Mammary epithelial cell (primary cell): ENCODE data around the gene KCND3.

ENCODE experiments used
- EZH2 ChIP-seq: IDR thresholded peaks from 2 replicates; pipeline ENCODE4 v1.6.1; 2012; ENCODE audit warnings: low read length, inconsistent platforms, borderline replicate concordance
- TF ChIP-seq, protein P1 (sequence below), 2 donors: IDR thresholded peaks in 1 of 2; conservative IDR thresholded peaks in 1 of 2; 2 replicates each; pipeline ENCODE4 v1.5.1; 2011 to 2012; ENCODE audit warnings: inconsistent platforms in 2 of 2, low read length in 2 of 2, mild to moderate bottlenecking in 2 of 2, control low read depth in 1 of 2, low read depth in 1 of 2; ENCODE audit not compliant: insufficient read depth in 1 of 2; ENCODE audit errors: extremely low read depth in 1 of 2

DNA sequence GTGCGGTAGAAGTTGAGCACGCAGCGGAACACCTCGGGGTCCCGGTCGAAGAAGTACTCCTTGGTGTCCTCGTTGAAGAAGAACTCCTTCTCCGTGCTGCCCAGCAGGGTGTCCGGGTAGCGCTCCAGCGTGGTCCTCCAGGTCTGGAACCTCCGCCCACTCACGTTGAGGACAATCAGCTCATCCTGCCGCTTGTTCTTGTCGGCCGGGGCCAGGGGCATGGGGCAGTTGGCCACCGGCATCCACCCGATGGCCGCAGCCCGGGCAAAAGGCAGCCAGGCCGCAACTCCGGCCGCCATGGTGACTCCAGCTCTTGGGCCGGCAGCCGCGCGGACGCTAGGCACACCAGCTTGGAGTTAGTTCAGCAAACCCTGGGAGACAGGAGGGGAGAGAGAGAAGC, 7.0 kb downstream of the KCND3 start:
- TF ChIP-seq, protein P1, sequence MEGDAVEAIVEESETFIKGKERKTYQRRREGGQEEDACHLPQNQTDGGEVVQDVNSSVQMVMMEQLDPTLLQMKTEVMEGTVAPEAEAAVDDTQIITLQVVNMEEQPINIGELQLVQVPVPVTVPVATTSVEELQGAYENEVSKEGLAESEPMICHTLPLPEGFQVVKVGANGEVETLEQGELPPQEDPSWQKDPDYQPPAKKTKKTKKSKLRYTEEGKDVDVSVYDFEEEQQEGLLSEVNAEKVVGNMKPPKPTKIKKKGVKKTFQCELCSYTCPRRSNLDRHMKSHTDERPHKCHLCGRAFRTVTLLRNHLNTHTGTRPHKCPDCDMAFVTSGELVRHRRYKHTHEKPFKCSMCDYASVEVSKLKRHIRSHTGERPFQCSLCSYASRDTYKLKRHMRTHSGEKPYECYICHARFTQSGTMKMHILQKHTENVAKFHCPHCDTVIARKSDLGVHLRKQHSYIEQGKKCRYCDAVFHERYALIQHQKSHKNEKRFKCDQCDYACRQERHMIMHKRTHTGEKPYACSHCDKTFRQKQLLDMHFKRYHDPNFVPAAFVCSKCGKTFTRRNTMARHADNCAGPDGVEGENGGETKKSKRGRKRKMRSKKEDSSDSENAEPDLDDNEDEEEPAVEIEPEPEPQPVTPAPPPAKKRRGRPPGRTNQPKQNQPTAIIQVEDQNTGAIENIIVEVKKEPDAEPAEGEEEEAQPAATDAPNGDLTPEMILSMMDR (conservative IDR thresholded peaks at IDR 0.05 in 1 of 2, IDR thresholded peaks at IDR 0.05 in 1 of 2; ENCODE audit: extremely low read depth in 1 of 2, insufficient read depth in 1 of 2, low read depth in 1 of 2, low read length in 2 of 2): no peak
- TF ChIP-seq EZH2: no peak
